GM10266 (cell line): ENCODE data around the gene LRRC1.
A peak's percentile ranks its signal among the peaks of the same experiment; 100 is the strongest.

Experiments used
- DNase-seq: peaks from one replicate; pipeline ENCODE4 v3.0.0; 2012; ENCODE audit errors: extremely low spot score
- CTCF ChIP-seq: IDR thresholded peaks from 2 replicates; pipeline ENCODE4 v1.5.1; 2012; ENCODE audit warnings: mild to moderate bottlenecking, low read depth; ENCODE audit not compliant: control insufficient read depth, insufficient read depth; ENCODE audit errors: missing control alignments

The LRRC1 gene

GRCh38 chr6:53794720-53795339 is at the start of gene LRRC1:
Gene LRRC1, plus strand, starts transcription at chr6:53795005. Its CDS starts 252 bp downstream, at chr6:53795257.
- no peak for TF ChIP-seq CTCF
- peak; percentile 83 for DNase-seq

GRCh38 chr6:53746442-53747103 is 48.2 kb upstream of the LRRC1 start:
- DNase-seq, result no peak
- no peak for TF ChIP-seq CTCF

GRCh38 chr6:53750052-53750650 is 44.7 kb upstream of the LRRC1 start:
- no peak for TF ChIP-seq CTCF
- DNase-seq, result no peak

DNA sequence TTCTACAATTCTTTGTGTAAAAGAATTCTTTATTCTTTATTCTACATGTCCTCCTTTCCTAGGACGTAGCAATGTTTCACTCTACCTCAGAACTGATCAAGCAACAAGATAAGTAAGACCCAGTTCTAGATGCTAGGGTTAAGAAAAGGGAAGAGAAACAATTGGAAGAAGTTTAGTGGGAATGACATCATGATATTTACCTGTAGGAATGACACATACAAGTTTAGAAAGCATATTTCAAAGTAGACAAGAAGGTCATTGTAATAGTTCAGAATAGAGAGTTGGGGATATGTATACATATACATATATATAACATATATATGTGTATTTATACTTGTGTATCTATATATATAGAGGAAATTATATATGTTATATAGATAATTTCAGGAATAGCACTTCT is 43.4 kb upstream of the LRRC1 start:
- no peak for TF ChIP-seq CTCF
- DNase-seq, result no peak

DNA sequence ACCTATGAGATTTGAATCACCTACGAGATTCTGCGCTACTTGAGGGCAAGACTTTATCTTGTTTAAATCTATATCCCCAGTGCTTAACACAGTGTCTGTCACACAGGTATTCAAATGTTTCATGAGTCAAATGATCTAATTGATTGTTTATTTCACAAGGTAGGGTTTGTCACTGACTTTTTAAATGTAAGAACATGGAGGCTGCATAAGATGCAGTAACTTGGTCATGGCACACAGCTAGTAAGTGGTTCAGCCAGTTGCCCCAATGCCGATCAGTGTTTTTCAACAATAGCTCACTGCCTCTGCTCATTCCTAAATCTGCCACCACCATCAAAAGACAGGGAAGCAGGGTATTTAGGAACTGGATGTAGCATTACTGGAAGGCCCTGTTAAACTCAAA is 42.4 kb upstream of the LRRC1 start:
- no peak for DNase-seq
- TF ChIP-seq CTCF, result no peak

- no peak for TF ChIP-seq CTCF
- no peak for DNase-seq
Measured at GRCh38 chr6:53752856-53753255, 41.9 kb upstream of the LRRC1 start.

- no peak for DNase-seq
- TF ChIP-seq CTCF, result no peak
Measured at GRCh38 chr6:53754330-53754729, 40.5 kb upstream of the LRRC1 start.
